ENCODE measurements around the gene GATC. TPM values are rescaled to one million over a fixed set of nuclear protein-coding genes. Genes with fewer than 3 reads are reported as not detected.

GATC gene
- polyA plus RNA-seq, 1 donor (not counting 4 experiments of a cell fraction or from before 2014, with no cell fraction given), result 22.4 TPM

- Histone ChIP-seq H3K9me3 (ENCODE audit: control insufficient read depth, low read depth, low read length) (no peaks in the 10 kb centered on the region), H3K27ac (ENCODE audit: control insufficient read depth, insufficient read depth, low read length) (no peak overlapping the region), H4K20me1 (ENCODE audit: control insufficient read depth, extremely low read depth, insufficient read depth, low read length) (no peaks in the 10 kb centered on the region), H3K9me1 (ENCODE audit: control insufficient read depth, extremely low read depth, insufficient read depth, low read length) (no peaks in the 10 kb centered on the region), H3K27me3 (ENCODE audit: control insufficient read depth, extremely low read depth, insufficient read depth, low read length) (no peaks in the 10 kb centered on the region), H3K4me3 (ENCODE audit: control insufficient read depth in 2 of 3, extremely low read depth in 1 of 3, insufficient read depth in 2 of 3, low read depth in 1 of 3, low read length in 3 of 3) (no peak overlapping the region), H2AFZ (ENCODE audit: control insufficient read depth, low read length) (no peak overlapping the region), H3K4me2 (ENCODE audit: control insufficient read depth, extremely low read depth, insufficient read depth, low read depth, low read length) (no peak overlapping the region), H3K4me1 (ENCODE audit: control insufficient read depth, extremely low read depth, insufficient read depth, low read length) (peaks cover 8% of the 10 kb centered on the region), H3K36me3 (ENCODE audit: control insufficient read depth in 2 of 2, extremely low read depth in 1 of 2, insufficient read depth in 2 of 2, low read length in 2 of 2) (no peaks in the 10 kb centered on the region), H3K79me2 (ENCODE audit: control insufficient read depth, insufficient read depth, low read length) (peaks cover 2% of the 10 kb centered on the region), H3K9ac (ENCODE audit: control insufficient read depth, extremely low read depth, insufficient read depth, low read length) (no peak overlapping the region)
- dilution Hi-C loops (cut with MboI; ENCODE audit: extremely low pct_ligation_motif_present, low sequenced_read_pairs), result no loop called here
- TF ChIP-seq EZH2 (IDR thresholded peaks at IDR 0.05; ENCODE audit: low read length), result no peak
- no peak for TF ChIP-seq CTCF (optimal IDR thresholded peaks at IDR 0.05 in 1 of 3, IDR thresholded peaks at IDR 0.05 in 1 of 3, conservative IDR thresholded peaks at IDR 0.05 in 1 of 3; ENCODE audit: extremely low read depth in 1 of 3, insufficient read depth in 2 of 3, low read length in 3 of 3)
- FAIRE-seq, result no peak
- no peak for DNase-seq (ENCODE audit: low read depth, low spot score)
These were observed 33.2 kb downstream of the GATC start for GRCh38 chr12:120479458-120479857.

DNA sequence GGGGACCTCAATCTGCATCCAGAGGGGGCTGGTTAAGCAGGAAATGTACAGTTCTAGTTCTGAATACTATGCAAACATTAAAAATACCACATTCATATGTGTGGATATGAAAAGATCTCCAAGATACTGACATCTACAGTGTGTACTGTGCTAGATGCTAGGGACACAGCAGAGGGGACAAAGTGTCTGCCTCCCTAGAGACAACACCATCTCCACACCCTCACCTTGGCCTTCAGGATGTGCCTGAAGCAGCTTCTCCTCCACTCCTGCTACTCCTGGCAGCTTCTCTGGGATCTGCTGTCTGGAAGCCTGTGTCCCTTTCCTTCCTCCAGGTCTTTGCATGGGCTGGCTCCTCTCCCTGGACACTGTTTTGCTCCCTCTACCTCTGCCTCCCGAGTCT lies 34.0 kb downstream of the GATC start:
- no peak overlapping the region for H3K4me3 ChIP-seq (ENCODE audit: control insufficient read depth in 2 of 3, extremely low read depth in 1 of 3, insufficient read depth in 2 of 3, low read depth in 1 of 3, low read length in 3 of 3)
- DNase-seq (ENCODE audit: low read depth, low spot score), result no peak
- H3K79me2 ChIP-seq (ENCODE audit: control insufficient read depth, insufficient read depth, low read length), result peaks cover 2% of the 10 kb centered on the region
- TF ChIP-seq CTCF (optimal IDR thresholded peaks at IDR 0.05 in 1 of 3, IDR thresholded peaks at IDR 0.05 in 1 of 3, conservative IDR thresholded peaks at IDR 0.05 in 1 of 3; ENCODE audit: extremely low read depth in 1 of 3, insufficient read depth in 2 of 3, low read length in 3 of 3), result no peak
- no peak for TF ChIP-seq EZH2 (IDR thresholded peaks at IDR 0.05; ENCODE audit: low read length)
- no peak for FAIRE-seq
- dilution Hi-C loops (cut with MboI; ENCODE audit: extremely low pct_ligation_motif_present, low sequenced_read_pairs), result no loop called here
- no peak overlapping the region for H3K4me2 ChIP-seq (ENCODE audit: control insufficient read depth, extremely low read depth, insufficient read depth, low read depth, low read length)
- H3K36me3 ChIP-seq (ENCODE audit: control insufficient read depth in 2 of 2, extremely low read depth in 1 of 2, insufficient read depth in 2 of 2, low read length in 2 of 2), result no peaks in the 10 kb centered on the region
- H3K9me3 ChIP-seq (ENCODE audit: control insufficient read depth, low read depth, low read length), result no peaks in the 10 kb centered on the region
- H4K20me1 ChIP-seq (ENCODE audit: control insufficient read depth, extremely low read depth, insufficient read depth, low read length), result no peaks in the 10 kb centered on the region
- peaks cover under 1% of the 10 kb centered on the region for H3K4me1 ChIP-seq (ENCODE audit: control insufficient read depth, extremely low read depth, insufficient read depth, low read length)
- H2AFZ ChIP-seq (ENCODE audit: control insufficient read depth, low read length), result no peak overlapping the region
- no peak overlapping the region for H3K27ac ChIP-seq (ENCODE audit: control insufficient read depth, insufficient read depth, low read length)
- no peak overlapping the region for H3K9ac ChIP-seq (ENCODE audit: control insufficient read depth, extremely low read depth, insufficient read depth, low read length)
- no peaks in the 10 kb centered on the region for H3K9me1 ChIP-seq (ENCODE audit: control insufficient read depth, extremely low read depth, insufficient read depth, low read length)
- H3K27me3 ChIP-seq (ENCODE audit: control insufficient read depth, extremely low read depth, insufficient read depth, low read length), result no peaks in the 10 kb centered on the region

Measured in keratinocyte (primary cell).